ENCODE results near the gene XXYLT1.

GRCh38 chr3:195224156-195224979 lies 46.6 kb downstream of the XXYLT1 start:
- TF ChIP-seq CTCF (IDR thresholded peaks at IDR 0.05) (no peak), POLR2A (IDR thresholded peaks at IDR 0.05) (no peak)
